Measurements from ENCODE around the gene TOLLIP.
"Not testable (repeated sequence)": the region's sequence is repeated elsewhere in the genome, so short reads cannot be mapped to it uniquely, and the experiment has no call there.

TOLLIP gene

GRCh38 chr11:1252371-1253102 lies 56.9 kb downstream of the TOLLIP start:
- no peak for DNase-seq (ENCODE audit: extremely low read depth in 1 of 2, low read depth in 1 of 2)

- no peak for DNase-seq (ENCODE audit: extremely low read depth in 1 of 2, low read depth in 1 of 2)
Measured at GRCh38 chr11:1251236-1251770, 58.1 kb downstream of the TOLLIP start.

GRCh38 chr11:1250411-1250810 lies 59.0 kb downstream of the TOLLIP start:
- not testable (repeated sequence) for DNase-seq (ENCODE audit: extremely low read depth in 1 of 2, low read depth in 1 of 2)

GRCh38 chr11:1248951-1249350 lies 60.5 kb downstream of the TOLLIP start:
- not testable (repeated sequence) for DNase-seq (ENCODE audit: extremely low read depth in 1 of 2, low read depth in 1 of 2)

- DNase-seq (ENCODE audit: extremely low read depth in 1 of 2, low read depth in 1 of 2): not testable (repeated sequence)
Measured at GRCh38 chr11:1247026-1247425, 62.4 kb downstream of the TOLLIP start.

GRCh38 chr11:1246301-1246700 lies 63.1 kb downstream of the TOLLIP start:
- DNase-seq (ENCODE audit: extremely low read depth in 1 of 2, low read depth in 1 of 2): not testable (repeated sequence)

- not testable (repeated sequence) for DNase-seq (ENCODE audit: extremely low read depth in 1 of 2, low read depth in 1 of 2)
Measured at GRCh38 chr11:1245717-1246116, 63.7 kb downstream of the TOLLIP start.

- not testable (repeated sequence) for DNase-seq (ENCODE audit: extremely low read depth in 1 of 2, low read depth in 1 of 2)
Measured at GRCh38 chr11:1244557-1244956, 64.9 kb downstream of the TOLLIP start.

- not testable (repeated sequence) for DNase-seq (ENCODE audit: extremely low read depth in 1 of 2, low read depth in 1 of 2)
Measured at GRCh38 chr11:1243521-1243920, 65.9 kb downstream of the TOLLIP start.

GRCh38 chr11:1242751-1243150 lies 66.7 kb downstream of the TOLLIP start:
- not testable (repeated sequence) for DNase-seq (ENCODE audit: extremely low read depth in 1 of 2, low read depth in 1 of 2)

GRCh38 chr11:1242289-1242688 lies 67.1 kb downstream of the TOLLIP start:
- no peak for DNase-seq (ENCODE audit: extremely low read depth in 1 of 2, low read depth in 1 of 2)

- no peak for DNase-seq (ENCODE audit: extremely low read depth in 1 of 2, low read depth in 1 of 2)
Measured at GRCh38 chr11:1241706-1242105, 67.7 kb downstream of the TOLLIP start.

GRCh38 chr11:1240771-1241170 lies 68.7 kb downstream of the TOLLIP start:
- no peak for DNase-seq (ENCODE audit: extremely low read depth in 1 of 2, low read depth in 1 of 2)

- DNase-seq (ENCODE audit: extremely low read depth in 1 of 2, low read depth in 1 of 2): no peak
Measured at GRCh38 chr11:1239596-1240205, 69.7 kb downstream of the TOLLIP start.

- DNase-seq (ENCODE audit: extremely low read depth in 1 of 2, low read depth in 1 of 2): no peak
Measured at GRCh38 chr11:1238767-1239595, 70.5 kb downstream of the TOLLIP start.

- DNase-seq (ENCODE audit: extremely low read depth in 1 of 2, low read depth in 1 of 2): no peak
Measured at GRCh38 chr11:1237851-1238250, 71.6 kb downstream of the TOLLIP start.

GRCh38 chr11:1237128-1237580 lies 72.3 kb downstream of the TOLLIP start:
- DNase-seq (ENCODE audit: extremely low read depth in 1 of 2, low read depth in 1 of 2): no peak

GRCh38 chr11:1236316-1237127 lies 72.9 kb downstream of the TOLLIP start:
- no peak for DNase-seq (ENCODE audit: extremely low read depth in 1 of 2, low read depth in 1 of 2)

- DNase-seq (ENCODE audit: extremely low read depth in 1 of 2, low read depth in 1 of 2): no peak
Measured at GRCh38 chr11:1235901-1236315, 73.5 kb downstream of the TOLLIP start.

- no peak for DNase-seq (ENCODE audit: extremely low read depth in 1 of 2, low read depth in 1 of 2)
Measured at GRCh38 chr11:1235306-1235900, 74.0 kb downstream of the TOLLIP start.

Data from activated CD8-positive, alpha-beta memory T cell treated with anti-CD3 and anti-CD28 coated beads for 1 hour (primary cell).